OCI-LY7 (cell line): ENCODE data around the gene VWC2L.

ENCODE experiments used
- EZH2phosphoT487 ChIP-seq: fragments of 200-600 bp; sonication (generic); IDR thresholded peaks from 2 replicates; pipeline ENCODE4 v1.6.1; 2018; ENCODE audit warnings: low read depth, borderline replicate concordance, mild to moderate bottlenecking, mixed run types, antibody characterized with exemption, low read length, moderate library complexity, mixed read lengths
- TF ChIP-seq, protein P1 (sequence below): fragments of 200-600 bp; sonication (generic); conservative IDR thresholded peaks from 2 replicates; pipeline ENCODE4 v1.5.1; 2014; ENCODE audit warnings: mild to moderate bottlenecking, antibody characterized with exemption, low read length, moderate library complexity, mixed read lengths

DNA sequence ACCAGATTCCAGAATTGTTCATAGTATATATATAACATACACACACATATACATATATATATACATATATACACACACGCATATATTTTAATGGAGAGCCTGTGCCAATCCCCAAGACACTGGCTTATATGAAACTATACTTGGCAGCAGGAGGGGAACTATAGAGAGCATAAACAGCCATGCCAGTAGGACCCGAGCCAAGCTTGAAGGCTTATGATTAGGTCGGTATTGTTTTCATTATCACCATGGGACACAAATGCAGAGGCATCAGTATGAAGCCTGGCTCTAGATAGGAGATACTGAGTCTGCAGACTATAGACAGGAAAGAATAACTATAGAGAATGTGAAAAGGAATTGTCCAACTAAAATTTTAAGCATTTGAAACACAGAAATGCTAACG is 181.2 kb downstream of the VWC2L start:
- TF ChIP-seq, protein P1, sequence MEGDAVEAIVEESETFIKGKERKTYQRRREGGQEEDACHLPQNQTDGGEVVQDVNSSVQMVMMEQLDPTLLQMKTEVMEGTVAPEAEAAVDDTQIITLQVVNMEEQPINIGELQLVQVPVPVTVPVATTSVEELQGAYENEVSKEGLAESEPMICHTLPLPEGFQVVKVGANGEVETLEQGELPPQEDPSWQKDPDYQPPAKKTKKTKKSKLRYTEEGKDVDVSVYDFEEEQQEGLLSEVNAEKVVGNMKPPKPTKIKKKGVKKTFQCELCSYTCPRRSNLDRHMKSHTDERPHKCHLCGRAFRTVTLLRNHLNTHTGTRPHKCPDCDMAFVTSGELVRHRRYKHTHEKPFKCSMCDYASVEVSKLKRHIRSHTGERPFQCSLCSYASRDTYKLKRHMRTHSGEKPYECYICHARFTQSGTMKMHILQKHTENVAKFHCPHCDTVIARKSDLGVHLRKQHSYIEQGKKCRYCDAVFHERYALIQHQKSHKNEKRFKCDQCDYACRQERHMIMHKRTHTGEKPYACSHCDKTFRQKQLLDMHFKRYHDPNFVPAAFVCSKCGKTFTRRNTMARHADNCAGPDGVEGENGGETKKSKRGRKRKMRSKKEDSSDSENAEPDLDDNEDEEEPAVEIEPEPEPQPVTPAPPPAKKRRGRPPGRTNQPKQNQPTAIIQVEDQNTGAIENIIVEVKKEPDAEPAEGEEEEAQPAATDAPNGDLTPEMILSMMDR, result no peak
- TF ChIP-seq EZH2phosphoT487, result no peak
